ENCODE data around the gene RFC4. TPM values are rescaled to one million over a fixed set of nuclear protein-coding genes. Genes with fewer than 3 reads are reported as not detected.

Gene RFC4
- polyA plus RNA-seq, 6 donors from 2014 or later: 22.2 to 34.4 (median 25.0) TPM

DNA sequence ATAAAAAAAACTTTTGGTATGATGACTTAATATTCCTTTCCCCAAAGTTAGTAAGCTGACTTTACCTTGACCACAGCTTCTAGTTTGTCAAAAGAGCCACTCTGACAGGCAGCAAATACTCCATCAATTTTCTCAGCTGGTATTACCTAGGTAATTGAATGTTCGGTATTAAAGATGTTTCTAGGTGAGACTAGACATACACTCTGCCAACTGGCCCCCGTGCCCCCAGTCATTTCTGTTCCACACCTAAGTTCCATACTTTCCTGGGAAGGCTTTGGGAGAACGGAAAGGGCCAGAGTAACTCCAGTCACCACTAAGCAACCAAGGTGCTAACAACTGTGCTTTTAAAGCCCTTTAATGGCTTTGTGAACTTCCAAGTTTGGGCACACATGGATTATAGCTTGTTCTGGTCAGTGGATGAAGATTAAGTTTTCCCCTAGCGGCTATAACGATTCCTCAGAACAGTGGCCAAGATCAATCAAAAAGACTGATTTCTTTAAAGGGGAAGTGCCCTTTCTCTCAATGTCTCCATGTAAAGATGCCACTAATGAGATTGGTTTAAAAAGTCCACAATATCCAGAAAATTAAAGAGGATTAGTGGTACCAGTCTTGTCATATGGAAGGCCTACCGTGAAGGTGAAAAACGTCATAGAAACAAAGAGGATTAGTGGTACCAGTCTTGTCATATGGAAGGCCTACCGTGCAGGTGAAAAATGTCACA, 15.9 kb downstream of the RFC4 start:
- peaks cover 30 to 38% of the 10 kb centered on the region in 2 donors for H3K36me3 Mint-ChIP-seq
- H3K27ac Mint-ChIP-seq: peak overlapping the region in 4 of 6 donors; percentile 51 to 99 (median 83)
- ATAC-seq (ENCODE audit: low read depth in 2 of 2) (peak in 1 of 2 donors; percentile 16), DNase-seq (no peak)
- H3K4me3 Mint-ChIP-seq: peak overlapping the region in 2 of 8 donors; percentile 5 to 29
- no peaks in the 10 kb centered on the region for H3K9me3 Mint-ChIP-seq
- no peaks in the 10 kb centered on the region for H3K27me3 Mint-ChIP-seq
- H3K4me1 Mint-ChIP-seq: peaks cover 23 to 33% (median 31%) of the 10 kb centered on the region in 3 donors

- Mint-ChIP-seq H3K36me3 (peaks cover 36 to 45% of the 10 kb centered on the region in 2 donors), H3K27ac (peak overlapping the region in 2 of 6 donors; percentile 76 to 99), H3K4me3 (peak overlapping the region in 1 of 8 donors; percentile 42), H3K27me3 (no peaks in the 10 kb centered on the region), H3K9me3 (no peaks in the 10 kb centered on the region), H3K4me1 (peaks cover 28 to 40% (median 36%) of the 10 kb centered on the region in 3 donors)
- ATAC-seq (ENCODE audit: low read depth in 2 of 2) (peak in 1 of 2 donors; percentile 18), DNase-seq (no peak)
Measured at GRCh38 chr3:186789554-186790260, 16.6 kb downstream of the RFC4 start.

GRCh38 chr3:186788482-186789370, 17.6 kb downstream of the RFC4 start:
- Mint-ChIP-seq H3K27ac (peak overlapping the region; percentile 1 to 99 (median 78)), H3K4me3 (peak overlapping the region in 1 of 8 donors; percentile 42), H3K9me3 (no peaks in the 10 kb centered on the region), H3K4me1 (peaks cover 36 to 48% (median 45%) of the 10 kb centered on the region in 3 donors), H3K36me3 (peaks cover 45% of the 10 kb centered on the region in 2 donors), H3K27me3 (no peaks in the 10 kb centered on the region)
- no peak for ATAC-seq (ENCODE audit: low read depth in 2 of 2)
- no peak for DNase-seq

DNA sequence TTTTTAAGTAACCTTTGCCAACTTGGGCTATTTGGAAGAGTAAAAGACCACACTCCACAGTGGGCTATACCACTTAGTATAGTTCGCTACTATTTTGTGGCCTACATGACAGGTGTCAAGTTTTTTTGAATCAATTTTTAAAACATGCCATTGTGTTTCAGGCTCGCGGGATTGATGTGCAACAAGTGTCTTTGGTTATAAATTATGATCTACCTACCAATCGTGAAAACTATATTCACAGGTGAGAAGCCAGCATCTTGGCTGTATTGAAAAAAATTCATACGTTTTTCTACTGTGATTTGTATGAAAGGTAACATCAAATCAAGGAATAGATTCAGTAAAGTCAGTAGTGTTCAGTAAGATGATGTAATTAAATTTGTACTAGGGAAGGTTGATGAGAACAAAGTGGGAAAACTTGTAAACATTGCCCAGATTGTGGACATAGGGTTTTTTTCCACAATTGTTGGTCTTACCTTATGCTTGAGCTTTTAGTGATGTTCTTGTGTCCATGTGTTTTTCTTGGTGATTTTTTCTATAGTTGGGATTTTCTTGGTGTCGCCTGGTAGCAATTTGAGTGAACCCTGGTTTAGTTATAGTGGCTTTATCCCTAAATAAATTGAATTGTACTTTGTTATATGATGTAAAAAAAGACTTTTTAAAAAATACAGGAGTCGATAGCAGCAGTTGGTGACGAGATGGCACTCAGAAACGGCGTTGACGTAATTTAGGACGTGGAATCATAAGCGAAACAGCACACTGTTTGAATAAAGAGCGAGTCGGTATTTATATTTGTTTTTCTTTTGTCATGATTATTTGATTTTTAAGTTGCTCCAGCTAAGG, 18.4 kb downstream of the RFC4 start:
- no peak for ATAC-seq (ENCODE audit: low read depth in 2 of 2)
- Mint-ChIP-seq H3K27me3 (no peaks in the 10 kb centered on the region), H3K9me3 (peaks cover 0 to 5% (median 0%) of the 10 kb centered on the region in 7 donors), H3K27ac (peak overlapping the region in 5 of 6 donors; percentile 6 to 99 (median 74)), H3K36me3 (peaks cover 50 to 52% of the 10 kb centered on the region in 2 donors), H3K4me3 (peak overlapping the region in 4 of 8 donors; percentile 12 to 100 (median 58)), H3K4me1 (peaks cover 37 to 52% (median 47%) of the 10 kb centered on the region in 3 donors)
- DNase-seq: no peak

- ATAC-seq (ENCODE audit: low read depth in 2 of 2): no peak
- peak overlapping the region in 4 of 8 donors; percentile 32 to 100 (median 81) for H3K4me3 Mint-ChIP-seq
- H3K9me3 Mint-ChIP-seq: peaks cover 0 to 5% (median 0%) of the 10 kb centered on the region in 7 donors
- H3K27me3 Mint-ChIP-seq: no peaks in the 10 kb centered on the region
- peaks cover 42 to 58% (median 52%) of the 10 kb centered on the region in 3 donors for H3K4me1 Mint-ChIP-seq
- peak overlapping the region in 2 of 6 donors; percentile 47 to 99 for H3K27ac Mint-ChIP-seq
- peaks cover 49 to 52% of the 10 kb centered on the region in 2 donors for H3K36me3 Mint-ChIP-seq
- no peak for DNase-seq
Measured at GRCh38 chr3:186786922-186787321, 19.4 kb downstream of the RFC4 start.

DNA sequence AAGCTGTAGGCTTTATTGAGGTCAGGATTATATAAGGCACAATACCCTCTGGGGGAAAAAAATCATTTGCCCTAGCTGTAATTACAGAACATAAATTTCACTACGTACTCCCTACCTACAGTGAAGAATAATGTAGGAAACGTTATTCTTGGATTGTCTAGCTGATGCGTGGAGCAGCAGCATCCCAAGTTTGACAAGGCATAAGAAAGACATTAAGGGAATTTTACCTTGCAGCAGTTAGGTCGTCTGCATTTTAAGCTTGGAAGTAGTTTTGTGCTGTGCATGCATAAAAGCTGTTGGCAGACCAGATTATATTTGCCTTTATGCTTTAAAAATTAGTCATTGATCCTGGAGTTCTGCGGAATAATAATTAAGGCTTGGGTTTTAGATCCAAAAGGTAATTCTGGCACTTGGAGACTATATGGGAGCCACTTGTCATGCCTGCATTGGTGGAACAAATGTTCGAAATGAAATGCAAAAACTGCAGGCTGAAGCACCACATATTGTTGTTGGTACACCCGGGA, 20.7 kb downstream of the RFC4 start:
- ATAC-seq (ENCODE audit: low read depth in 2 of 2) (no peak), DNase-seq (no peak)
- Mint-ChIP-seq H3K4me3 (peak overlapping the region; percentile 96 to 100 (median 100)), H3K9me3 (peaks cover 0 to 5% (median 0%) of the 10 kb centered on the region in 7 donors), H3K27me3 (no peaks in the 10 kb centered on the region), H3K4me1 (peaks cover 42 to 58% (median 52%) of the 10 kb centered on the region in 3 donors), H3K27ac (peak overlapping the region in 4 of 6 donors; percentile 19 to 99 (median 72)), H3K36me3 (peaks cover 43 to 52% of the 10 kb centered on the region in 2 donors)

GRCh38 chr3:186784820-186785494, 21.3 kb downstream of the RFC4 start:
- Mint-ChIP-seq H3K4me3 (peak overlapping the region; percentile 96 to 100 (median 100)), H3K36me3 (peaks cover 43 to 52% of the 10 kb centered on the region in 2 donors), H3K4me1 (peaks cover 42 to 58% (median 52%) of the 10 kb centered on the region in 3 donors), H3K27ac (peak overlapping the region; percentile 65 to 100 (median 99)), H3K27me3 (no peaks in the 10 kb centered on the region), H3K9me3 (peaks cover 0 to 5% (median 0%) of the 10 kb centered on the region in 7 donors)
- no peak for DNase-seq
- ATAC-seq (ENCODE audit: low read depth in 2 of 2): no peak

DNA sequence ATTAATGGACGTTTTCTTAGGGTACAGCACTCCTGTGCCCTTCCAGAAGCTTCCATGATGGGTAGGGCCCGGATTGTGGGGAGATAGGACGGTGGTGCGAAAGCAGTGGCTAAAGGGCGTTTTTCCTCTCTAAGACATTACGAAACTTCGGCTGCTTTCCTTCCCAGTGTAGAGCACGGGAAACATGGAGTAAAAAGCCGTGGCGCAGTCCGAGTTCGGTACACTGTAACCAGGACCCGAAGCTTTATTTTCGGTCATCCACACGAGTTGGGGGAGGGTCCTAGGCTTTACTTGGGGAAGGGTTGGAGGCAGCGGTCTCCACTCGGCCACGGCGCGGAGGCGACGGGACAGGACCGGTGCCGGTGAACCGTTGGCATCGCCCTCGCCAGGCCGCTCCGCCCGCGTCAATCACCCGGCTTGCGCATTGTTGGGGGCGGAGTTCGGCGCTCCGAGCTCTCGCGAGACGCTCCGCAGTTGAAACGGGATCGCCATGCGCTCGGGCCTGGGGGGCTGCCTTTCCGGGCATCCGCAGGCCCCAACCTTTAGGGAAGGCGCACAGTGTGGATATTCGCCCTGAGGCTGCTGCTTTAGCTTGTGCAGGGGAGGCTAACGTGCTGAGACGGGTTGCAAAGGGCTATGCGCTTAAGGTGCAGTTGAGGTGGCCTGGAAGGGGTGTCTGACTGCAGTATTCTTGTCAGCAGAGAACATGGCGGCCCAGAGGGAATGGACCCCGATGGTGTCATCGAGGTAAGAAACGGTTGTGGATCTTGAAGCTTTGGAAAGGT, 22.4 kb downstream of the RFC4 start:
- peak overlapping the region; percentile 96 to 100 (median 100) for H3K4me3 Mint-ChIP-seq
- ATAC-seq (ENCODE audit: low read depth in 2 of 2): peak; percentile 70
- peaks cover 39 to 48% of the 10 kb centered on the region in 2 donors for H3K36me3 Mint-ChIP-seq

GRCh38 chr3:186783058-186783730, 23.1 kb downstream of the RFC4 start, which contains the start of gene EIF4A2:
EIF4A2 (plus strand) TSS chr3:186783577; CDS start chr3:186783611, 34 bp downstream.
- peak; percentile 94 for DNase-seq
- Mint-ChIP-seq H3K36me3 (peaks cover 36 to 42% of the 10 kb centered on the region in 2 donors), H3K4me3 (peak within 1 kb of the TSS; percentile 96 to 100 (median 100)), H3K9me3 (peaks cover 0 to 5% (median 0%) of the 10 kb centered on the region in 7 donors), H3K4me1 (peaks cover 36 to 53% (median 41%) of the 10 kb centered on the region in 3 donors), H3K27ac (peak within 1 kb of the TSS; percentile 98 to 100 (median 99)), H3K27me3 (no peaks in the 10 kb centered on the region)
- peak; percentile 76 to 77 for ATAC-seq (ENCODE audit: low read depth in 2 of 2)

More for the DNA sequence above, 22.4 kb downstream of the RFC4 start:
- Mint-ChIP-seq H3K4me1 (peaks cover 39 to 56% (median 49%) of the 10 kb centered on the region in 3 donors), H3K27ac (peak overlapping the region; percentile 98 to 100 (median 99)), H3K9me3 (peaks cover 0 to 5% (median 0%) of the 10 kb centered on the region in 7 donors), H3K27me3 (no peaks in the 10 kb centered on the region)
- peak; percentile 77 for DNase-seq

DNA sequence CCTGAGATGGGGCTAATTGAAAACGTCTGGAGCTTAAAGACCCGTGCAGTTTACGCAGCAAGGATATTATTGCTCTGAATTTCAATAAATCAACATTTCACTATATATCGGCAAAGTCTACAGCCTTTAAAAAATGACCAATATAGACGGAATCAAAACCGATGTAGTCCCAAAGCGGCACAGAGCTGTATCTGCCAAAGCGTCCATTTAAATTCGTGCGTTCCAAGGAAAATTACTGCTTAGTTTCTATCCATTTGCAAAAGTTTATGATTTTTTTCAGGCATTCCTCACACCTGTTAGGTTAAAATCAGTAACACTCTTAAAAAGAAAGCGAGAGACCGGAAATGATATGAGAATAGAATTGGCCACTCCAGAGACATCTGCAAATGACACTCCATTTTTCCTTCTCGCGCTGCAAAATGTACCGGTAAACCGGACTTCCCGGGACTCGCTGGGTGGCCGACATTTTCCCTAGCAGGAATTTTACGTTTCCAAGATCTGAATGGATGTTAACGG, 23.7 kb downstream of the RFC4 start:
- Mint-ChIP-seq H3K27me3 (no peaks in the 10 kb centered on the region), H3K27ac (peak overlapping the region; percentile 98 to 100 (median 99)), H3K4me1 (peaks cover 30 to 47% (median 35%) of the 10 kb centered on the region in 3 donors), H3K9me3 (peaks cover 0 to 5% (median 0%) of the 10 kb centered on the region in 7 donors), H3K4me3 (peak overlapping the region; percentile 96 to 100 (median 100)), H3K36me3 (peaks cover 30 to 36% of the 10 kb centered on the region in 2 donors)
- DNase-seq (no peak), ATAC-seq (ENCODE audit: low read depth in 2 of 2) (peak; percentile 8 to 11)

All from naive B cell (primary cell).